Fibroblast of lung (primary cell): ENCODE results near the gene PRRX1. TPM values are rescaled to one million over a fixed set of nuclear protein-coding genes. Genes with fewer than 3 reads are reported as not detected.

Experiments used
- DNase-seq, 2 donors: peaks; one replicate each; pipeline versions ENCODE4 v3.0.0 to v3.0.0-alpha.2; 2010; ENCODE audit warnings: low read depth in 2 of 2
- H2AFZ ChIP-seq: 2 replicates; pipeline ENCODE4 v1.5.1; 2012; ENCODE audit warnings: low read length, control low read depth, inconsistent platforms
- H3K27ac ChIP-seq: 2 replicates; pipeline ENCODE4 v1.5.1; 2011; ENCODE audit warnings: low read length, control low read depth; ENCODE audit not compliant: insufficient read depth
- H3K27me3 ChIP-seq: 2 replicates; pipeline ENCODE4 v1.5.1; 2011; ENCODE audit warnings: mild to moderate bottlenecking, low read length; ENCODE audit not compliant: control insufficient read depth, insufficient read depth
- H3K36me3 ChIP-seq: 2 replicates; pipeline ENCODE4 v1.5.1; 2011; ENCODE audit warnings: low read length; ENCODE audit not compliant: control insufficient read depth, insufficient read depth
- H3K4me1 ChIP-seq: 2 replicates; pipeline ENCODE4 v1.5.1; 2011; ENCODE audit warnings: low read length; ENCODE audit not compliant: control insufficient read depth, insufficient read depth; ENCODE audit errors: extremely low read depth
- H3K4me2 ChIP-seq: 2 replicates; pipeline ENCODE4 v1.5.1; 2011; ENCODE audit warnings: low read length, control low read depth; ENCODE audit not compliant: insufficient read depth; ENCODE audit errors: extremely low read depth
- H3K4me3 ChIP-seq, 4 experiments: fragments of 200-600 bp in 1 of 4; sonication (generic) in 1 of 4; replicated peaks in 1 of 4; 2 replicates each; pipeline ENCODE4 v1.5.1; 2011 to 2016; ENCODE audit warnings: low read length in 4 of 4, low read depth in 3 of 4, mild to moderate bottlenecking in 3 of 4, control low read depth in 2 of 4, inconsistent platforms in 1 of 4, mixed read lengths in 1 of 4; ENCODE audit not compliant: insufficient read depth in 1 of 4; ENCODE audit errors: control extremely low read depth in 1 of 4
- H3K79me2 ChIP-seq: 2 replicates; pipeline ENCODE4 v1.5.1; 2012; ENCODE audit warnings: mild to moderate bottlenecking, low read length, inconsistent platforms; ENCODE audit not compliant: control insufficient read depth, insufficient read depth
- H3K9ac ChIP-seq: 2 replicates; pipeline ENCODE4 v1.5.1; 2011; ENCODE audit warnings: mild to moderate bottlenecking, low read length, control low read depth; ENCODE audit not compliant: insufficient read depth
- H3K9me3 ChIP-seq: 2 replicates; pipeline ENCODE4 v1.5.1; 2012; ENCODE audit warnings: low read depth, low read length; ENCODE audit not compliant: control insufficient read depth, insufficient read depth
- H4K20me1 ChIP-seq: 2 replicates; pipeline ENCODE4 v1.5.1; 2011; ENCODE audit warnings: low read length; ENCODE audit not compliant: control insufficient read depth, insufficient read depth; ENCODE audit errors: extremely low read depth
- EZH2 ChIP-seq: IDR thresholded peaks from 2 replicates; pipeline ENCODE4 v1.5.1; 2012; ENCODE audit warnings: low read length, control low read depth, mild to moderate bottlenecking; ENCODE audit errors: missing control alignments
- polyA plus RNA-seq, 2 donors: library from polyadenylated mRNA; depleted of rRNA in 1 of 2; stranded (reverse) in 1 of 2; unstranded in 1 of 2; fragments of >200 nt; gene quantifications; 2 replicates each; pipeline ENCODE4 v1.2.1, GENCODE V29; 2011 to 2012; ENCODE audit warnings: missing spikeins in 1 of 2
- total RNA-seq: library from RNA; depleted of rRNA; stranded (reverse); fragments of >200 nt; gene quantifications from 2 replicates; pipeline ENCODE4 v1.2.1, GENCODE V29; 2014
- TF ChIP-seq, protein P1 (sequence below), 2 donors: IDR thresholded peaks in 1 of 2; conservative IDR thresholded peaks in 1 of 2; 1 replicate in 1 of 2; 2 replicates in 1 of 2; pipeline ENCODE4 v1.5.1; 2011 to 2012; ENCODE audit warnings: low read length in 2 of 2, control low read depth in 1 of 2, inconsistent platforms in 1 of 2, low read depth in 1 of 2, mild to moderate bottlenecking in 1 of 2

The PRRX1 gene
- total and polyA plus RNA-seq, 2 donors (not counting 1 experiment from before 2014, with no cell fraction given): 128 to 349 TPM

GRCh38 chr1:170716835-170717429 is 53.0 kb downstream of the PRRX1 start:
- H3K4me1 ChIP-seq: peaks cover 7% of the 10 kb centered on the region
- H2AFZ ChIP-seq: no peak overlapping the region
- no peaks in the 10 kb centered on the region for H3K27me3 ChIP-seq
- no peaks in the 10 kb centered on the region for H3K9me3 ChIP-seq
- H3K79me2 ChIP-seq: peaks cover 75% of the 10 kb centered on the region
- H3K9ac ChIP-seq: no peak overlapping the region
- H3K36me3 ChIP-seq: peaks cover 17% of the 10 kb centered on the region
- no peak overlapping the region for H3K27ac ChIP-seq
- H3K4me3 ChIP-seq: no peak overlapping the region
- no peak for DNase-seq
- TF ChIP-seq EZH2: no peak
- TF ChIP-seq, protein P1, sequence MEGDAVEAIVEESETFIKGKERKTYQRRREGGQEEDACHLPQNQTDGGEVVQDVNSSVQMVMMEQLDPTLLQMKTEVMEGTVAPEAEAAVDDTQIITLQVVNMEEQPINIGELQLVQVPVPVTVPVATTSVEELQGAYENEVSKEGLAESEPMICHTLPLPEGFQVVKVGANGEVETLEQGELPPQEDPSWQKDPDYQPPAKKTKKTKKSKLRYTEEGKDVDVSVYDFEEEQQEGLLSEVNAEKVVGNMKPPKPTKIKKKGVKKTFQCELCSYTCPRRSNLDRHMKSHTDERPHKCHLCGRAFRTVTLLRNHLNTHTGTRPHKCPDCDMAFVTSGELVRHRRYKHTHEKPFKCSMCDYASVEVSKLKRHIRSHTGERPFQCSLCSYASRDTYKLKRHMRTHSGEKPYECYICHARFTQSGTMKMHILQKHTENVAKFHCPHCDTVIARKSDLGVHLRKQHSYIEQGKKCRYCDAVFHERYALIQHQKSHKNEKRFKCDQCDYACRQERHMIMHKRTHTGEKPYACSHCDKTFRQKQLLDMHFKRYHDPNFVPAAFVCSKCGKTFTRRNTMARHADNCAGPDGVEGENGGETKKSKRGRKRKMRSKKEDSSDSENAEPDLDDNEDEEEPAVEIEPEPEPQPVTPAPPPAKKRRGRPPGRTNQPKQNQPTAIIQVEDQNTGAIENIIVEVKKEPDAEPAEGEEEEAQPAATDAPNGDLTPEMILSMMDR (conservative IDR thresholded peaks at IDR 0.05 in 1 of 2, IDR thresholded peaks at IDR 0.05 in 1 of 2; ENCODE audit: low read depth in 1 of 2, low read length in 2 of 2): no peak
- H4K20me1 ChIP-seq: no peaks in the 10 kb centered on the region
- H3K4me2 ChIP-seq: no peak overlapping the region

DNA sequence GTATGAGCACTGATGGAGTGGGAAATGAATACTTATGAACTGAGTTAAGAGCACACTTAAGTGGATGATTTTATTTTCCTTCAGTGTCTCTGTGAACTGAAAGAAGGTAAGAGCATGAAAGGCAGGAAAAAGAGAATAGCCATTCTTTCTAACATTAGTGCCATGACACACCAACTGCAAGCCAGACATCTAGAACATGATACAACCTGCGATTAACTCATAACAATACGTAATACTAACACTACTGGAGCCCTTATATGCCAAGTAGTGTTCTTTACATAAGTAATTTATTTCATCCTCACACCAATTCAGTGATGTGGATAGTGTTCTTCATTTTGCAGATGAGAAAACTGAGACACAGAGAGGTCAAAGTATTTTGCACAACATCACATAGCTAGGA is 56.7 kb downstream of the PRRX1 start:
- DNase-seq: no peak
- Histone ChIP-seq H2AFZ (no peak overlapping the region), H3K4me3 (no peak overlapping the region), H3K79me2 (peaks cover 45% of the 10 kb centered on the region), H3K27ac (no peak overlapping the region), H3K9me3 (no peaks in the 10 kb centered on the region), H3K4me2 (no peak overlapping the region), H3K4me1 (no peaks in the 10 kb centered on the region), H4K20me1 (no peaks in the 10 kb centered on the region), H3K9ac (no peak overlapping the region), H3K36me3 (peaks cover 17% of the 10 kb centered on the region), H3K27me3 (no peaks in the 10 kb centered on the region)
- TF ChIP-seq, protein P1 (conservative IDR thresholded peaks at IDR 0.05 in 1 of 2, IDR thresholded peaks at IDR 0.05 in 1 of 2; ENCODE audit: low read depth in 1 of 2, low read length in 2 of 2): no peak
- TF ChIP-seq EZH2: no peak

GRCh38 chr1:170721621-170722020 is 57.7 kb downstream of the PRRX1 start:
- no peaks in the 10 kb centered on the region for H3K27me3 ChIP-seq
- peaks cover 37% of the 10 kb centered on the region for H3K79me2 ChIP-seq
- no peak overlapping the region for H3K27ac ChIP-seq
- TF ChIP-seq EZH2: no peak
- TF ChIP-seq, protein P1 (conservative IDR thresholded peaks at IDR 0.05 in 1 of 2, IDR thresholded peaks at IDR 0.05 in 1 of 2; ENCODE audit: low read depth in 1 of 2, low read length in 2 of 2): no peak
- no peaks in the 10 kb centered on the region for H3K4me1 ChIP-seq
- peaks cover 22% of the 10 kb centered on the region for H3K36me3 ChIP-seq
- H4K20me1 ChIP-seq: no peaks in the 10 kb centered on the region
- H3K9ac ChIP-seq: no peak overlapping the region
- H3K4me2 ChIP-seq: no peak overlapping the region
- no peaks in the 10 kb centered on the region for H3K9me3 ChIP-seq
- H2AFZ ChIP-seq: no peak overlapping the region
- no peak for DNase-seq
- H3K4me3 ChIP-seq: no peak overlapping the region
